ENCODE data around the gene TMEM94.

Gene TMEM94

DNA sequence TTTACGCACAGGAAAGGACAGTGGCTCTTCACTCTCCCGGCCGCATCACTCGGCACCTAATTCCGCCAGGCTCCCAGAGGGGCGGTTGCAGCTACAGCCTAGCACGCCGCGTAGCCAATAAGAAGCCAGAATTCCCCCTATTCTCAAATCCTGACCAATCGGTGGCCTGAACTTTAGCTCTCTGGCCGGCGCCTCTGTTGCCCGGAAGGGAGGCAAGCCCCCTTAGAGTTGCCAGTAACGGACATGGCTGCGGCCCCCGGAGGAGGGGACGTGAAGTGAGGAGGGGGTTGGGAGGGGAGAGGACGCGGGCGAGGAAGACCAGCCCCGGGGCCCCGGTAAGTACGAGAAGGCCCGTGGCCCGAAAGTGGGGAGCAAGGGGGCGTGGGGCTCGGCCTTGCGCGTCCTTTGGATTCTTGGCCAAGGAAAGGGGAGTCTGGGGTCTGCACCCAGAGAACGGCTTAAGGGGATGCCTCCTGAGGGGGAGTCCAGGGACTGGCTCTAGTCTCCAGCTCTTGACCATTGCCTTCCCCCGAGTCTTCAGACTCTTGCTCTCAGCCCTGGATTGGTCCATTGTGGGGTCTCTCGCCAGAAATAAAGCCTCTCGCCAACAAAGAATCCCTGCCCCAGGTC lies at the start of gene TMEM94:
TMEM94 (plus strand) TSS at position 219 of the 630 bp plus-strand sequence. CDS start 15,271 bp downstream, outside the sequence.
- peaks cover 10% of the 10 kb centered on the region for H3K36me3 Mint-ChIP-seq (ENCODE audit: low read depth)
- H3K4me3 Mint-ChIP-seq: peak within 1 kb of the TSS; percentile 86
- H3K4me1 Mint-ChIP-seq (ENCODE audit: low read depth): peaks cover 48% of the 10 kb centered on the region
- no peaks in the 10 kb centered on the region for H3K27me3 Mint-ChIP-seq
- peak within 1 kb of the TSS; percentile 98 for H3K27ac Mint-ChIP-seq
- H3K9me3 Mint-ChIP-seq: no peaks in the 10 kb centered on the region
- intact Hi-C loops (cut with micrococcal nuclease): loop anchor here (1.0 kb wide), 1 partner anchor 30 kb away; no protein-coding TSS in a partner anchor

- Mint-ChIP-seq H3K27ac (no peak overlapping the region), H3K9me3 (no peaks in the 10 kb centered on the region)
Observed at GRCh38 chr17:75407655-75408352, 48.6 kb upstream of the TMEM94 start.

DNA sequence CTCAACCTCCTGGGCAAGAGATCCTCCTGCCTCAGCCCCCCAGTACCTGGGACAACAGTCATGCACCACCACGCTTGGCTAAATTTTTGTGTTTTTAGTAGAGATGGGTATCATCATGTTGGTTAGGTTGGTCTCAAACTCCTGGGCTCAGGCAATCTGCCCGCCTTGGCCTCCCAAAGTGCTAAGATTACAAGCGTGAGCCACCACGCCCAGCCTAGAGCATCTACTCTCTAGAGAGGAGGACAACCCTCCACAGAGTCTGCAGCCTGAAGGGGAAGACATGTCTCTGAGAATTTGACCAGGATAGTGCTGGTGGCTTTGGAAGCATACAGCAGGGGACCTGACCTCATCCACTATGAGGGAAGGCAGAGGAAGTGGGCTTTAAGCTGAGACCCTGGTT lies 46.3 kb upstream of the TMEM94 start:
- intact Hi-C loops (cut with micrococcal nuclease): loop anchor here (5.0 kb wide), 1 partner anchor 138 kb away; the partner anchor contains the start of gene MIF4GD
- no peak overlapping the region for H3K27ac Mint-ChIP-seq

More at GRCh38 chr17:75407655-75408352, 48.6 kb upstream of the TMEM94 start:
- Mint-ChIP-seq H3K27me3 (no peaks in the 10 kb centered on the region), H3K4me3 (no peak overlapping the region), H3K4me1 (ENCODE audit: low read depth) (peaks cover 36% of the 10 kb centered on the region), H3K36me3 (ENCODE audit: low read depth) (peaks cover 27% of the 10 kb centered on the region)
- intact Hi-C loops (cut with micrococcal nuclease): no loop called here

GRCh38 chr17:75411328-75412067 lies 44.9 kb upstream of the TMEM94 start:
- intact Hi-C loops (cut with micrococcal nuclease): loop anchor here (5.0 kb wide), 1 partner anchor 139 kb away; the partner anchor contains the start of gene MIF4GD
- H3K4me1 Mint-ChIP-seq (ENCODE audit: low read depth): peaks cover 54% of the 10 kb centered on the region
- H3K4me3 Mint-ChIP-seq: no peak overlapping the region
- H3K27ac Mint-ChIP-seq: peak overlapping the region; percentile 24
- H3K27me3 Mint-ChIP-seq: no peaks in the 10 kb centered on the region
- H3K9me3 Mint-ChIP-seq: no peaks in the 10 kb centered on the region
- H3K36me3 Mint-ChIP-seq (ENCODE audit: low read depth): no peaks in the 10 kb centered on the region

More for the DNA sequence above, 46.3 kb upstream of the TMEM94 start:
- Mint-ChIP-seq H3K9me3 (no peaks in the 10 kb centered on the region), H3K36me3 (ENCODE audit: low read depth) (peaks cover 6% of the 10 kb centered on the region), H3K27me3 (no peaks in the 10 kb centered on the region), H3K4me3 (no peak overlapping the region), H3K4me1 (ENCODE audit: low read depth) (peaks cover 51% of the 10 kb centered on the region)

- H3K9me3 Mint-ChIP-seq: no peaks in the 10 kb centered on the region
- peak overlapping the region; percentile 81 for H3K27ac Mint-ChIP-seq
- no peaks in the 10 kb centered on the region for H3K36me3 Mint-ChIP-seq (ENCODE audit: low read depth)
- no peaks in the 10 kb centered on the region for H3K27me3 Mint-ChIP-seq
- peaks cover 48% of the 10 kb centered on the region for H3K4me1 Mint-ChIP-seq (ENCODE audit: low read depth)
- H3K4me3 Mint-ChIP-seq: peak overlapping the region; percentile 37
- intact Hi-C loops (cut with micrococcal nuclease): loop anchor here (5.0 kb wide), 1 partner anchor 140 kb away; the partner anchor contains the start of gene MIF4GD
Observed at GRCh38 chr17:75412455-75413317, 43.7 kb upstream of the TMEM94 start.

DNA sequence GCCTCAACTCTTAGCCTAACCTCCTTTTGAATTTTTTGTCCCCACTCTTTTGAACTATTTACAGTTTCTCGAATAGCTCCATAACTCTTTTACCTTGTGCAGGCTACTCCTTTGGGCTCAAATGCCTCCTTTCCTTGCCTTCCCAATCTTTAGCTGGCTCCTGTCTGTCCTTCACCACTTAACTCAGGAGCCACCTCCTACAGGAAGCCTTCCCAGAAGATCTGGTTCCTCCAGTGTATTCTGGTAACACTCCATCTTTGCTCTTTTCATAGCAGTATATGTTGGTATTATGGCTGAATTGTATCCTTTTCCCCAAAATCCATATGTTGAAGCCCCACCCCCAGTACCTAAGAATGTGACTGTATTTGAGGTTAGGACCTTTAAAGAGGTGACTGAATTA lies 41.9 kb upstream of the TMEM94 start:
- intact Hi-C loops (cut with micrococcal nuclease): loop anchor here (5.0 kb wide), 1 partner anchor 142 kb away; the partner anchor contains the start of gene MIF4GD
- Mint-ChIP-seq H3K4me3 (no peak overlapping the region), H3K27me3 (no peaks in the 10 kb centered on the region), H3K27ac (peak overlapping the region; percentile 59), H3K36me3 (ENCODE audit: low read depth) (no peaks in the 10 kb centered on the region), H3K4me1 (ENCODE audit: low read depth) (peaks cover 64% of the 10 kb centered on the region), H3K9me3 (no peaks in the 10 kb centered on the region)

DNA sequence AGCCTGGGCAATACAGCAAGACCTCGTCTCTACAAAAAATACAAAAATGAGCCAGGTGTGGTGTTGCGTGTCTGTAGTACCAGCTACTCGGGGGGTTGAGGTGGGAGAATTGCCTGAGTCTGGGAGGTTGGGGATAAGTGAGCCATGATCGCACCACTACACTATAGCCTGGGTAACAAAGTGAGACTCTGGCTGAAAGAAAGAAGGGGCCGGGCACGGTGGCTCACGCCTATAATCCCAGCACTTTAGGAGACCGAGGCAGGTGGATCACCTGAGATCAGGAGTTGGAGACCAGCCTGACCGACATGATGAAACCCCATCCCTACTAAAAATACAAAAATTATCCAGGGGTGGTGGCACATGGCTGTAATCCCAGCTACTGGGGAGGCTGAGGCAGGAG lies 40.4 kb upstream of the TMEM94 start:
- Mint-ChIP-seq H3K9me3 (no peaks in the 10 kb centered on the region), H3K27ac (peak overlapping the region; percentile 59), H3K4me1 (ENCODE audit: low read depth) (peaks cover 64% of the 10 kb centered on the region), H3K36me3 (ENCODE audit: low read depth) (no peaks in the 10 kb centered on the region), H3K27me3 (no peaks in the 10 kb centered on the region), H3K4me3 (no peak overlapping the region)
- intact Hi-C loops (cut with micrococcal nuclease): no loop called here

DNA sequence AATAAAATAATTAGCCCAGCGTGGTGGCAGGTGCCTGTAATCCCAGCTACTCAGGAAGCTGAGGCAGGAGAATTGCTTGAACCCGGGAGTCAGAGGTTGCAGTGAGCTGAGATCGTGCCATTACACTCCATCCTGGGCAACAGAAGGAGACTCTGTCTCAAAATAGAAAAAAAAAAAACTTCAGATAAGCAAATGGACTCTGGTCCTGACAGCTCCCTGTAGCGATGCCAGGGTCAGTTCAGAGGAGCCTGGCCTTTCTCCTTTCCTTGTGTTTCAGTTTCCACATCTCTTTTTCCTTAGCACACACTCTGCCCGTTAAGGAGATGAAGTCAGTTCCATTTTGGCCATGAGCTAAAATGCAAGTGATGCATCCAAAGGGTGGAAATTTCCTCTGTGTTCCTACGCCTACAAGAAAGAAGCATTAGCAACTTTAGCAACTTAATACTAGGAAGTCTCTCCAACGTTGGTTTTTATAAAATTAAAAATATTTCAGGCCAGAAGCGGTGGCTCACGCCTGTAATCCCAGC lies 39.3 kb upstream of the TMEM94 start:
- no peak overlapping the region for H3K27ac Mint-ChIP-seq
- intact Hi-C loops (cut with micrococcal nuclease): no loop called here
- no peaks in the 10 kb centered on the region for H3K36me3 Mint-ChIP-seq (ENCODE audit: low read depth)
- H3K4me1 Mint-ChIP-seq (ENCODE audit: low read depth): peaks cover 53% of the 10 kb centered on the region
- no peaks in the 10 kb centered on the region for H3K9me3 Mint-ChIP-seq
- no peaks in the 10 kb centered on the region for H3K27me3 Mint-ChIP-seq
- no peak overlapping the region for H3K4me3 Mint-ChIP-seq

- H3K27me3 Mint-ChIP-seq: no peaks in the 10 kb centered on the region
- H3K36me3 Mint-ChIP-seq (ENCODE audit: low read depth): no peaks in the 10 kb centered on the region
- intact Hi-C loops (cut with micrococcal nuclease): no loop called here
- no peaks in the 10 kb centered on the region for H3K9me3 Mint-ChIP-seq
- peak overlapping the region; percentile 70 for H3K4me3 Mint-ChIP-seq
- H3K4me1 Mint-ChIP-seq (ENCODE audit: low read depth): peaks cover 40% of the 10 kb centered on the region
- peak overlapping the region; percentile 85 for H3K27ac Mint-ChIP-seq
Observed at GRCh38 chr17:75418531-75418930, 37.9 kb upstream of the TMEM94 start.

- intact Hi-C loops (cut with micrococcal nuclease): loop anchor here (5.0 kb wide), 1 partner anchor 88 kb away; the partner anchor contains the start of genes CASKIN2 and TSEN54
- peak overlapping the region; percentile 26 for H3K4me3 Mint-ChIP-seq
- no peaks in the 10 kb centered on the region for H3K36me3 Mint-ChIP-seq (ENCODE audit: low read depth)
- H3K9me3 Mint-ChIP-seq: no peaks in the 10 kb centered on the region
- H3K27me3 Mint-ChIP-seq: peaks cover 11% of the 10 kb centered on the region
- peaks cover 29% of the 10 kb centered on the region for H3K4me1 Mint-ChIP-seq (ENCODE audit: low read depth)
- H3K27ac Mint-ChIP-seq: peak overlapping the region; percentile 86
Observed at GRCh38 chr17:75428543-75429469, 27.6 kb upstream of the TMEM94 start.

- no peak overlapping the region for H3K27ac Mint-ChIP-seq
- no peaks in the 10 kb centered on the region for H3K36me3 Mint-ChIP-seq (ENCODE audit: low read depth)
- intact Hi-C loops (cut with micrococcal nuclease): no loop called here
- H3K4me1 Mint-ChIP-seq (ENCODE audit: low read depth): peaks cover 29% of the 10 kb centered on the region
- H3K4me3 Mint-ChIP-seq: no peak overlapping the region
- H3K9me3 Mint-ChIP-seq: no peaks in the 10 kb centered on the region
- H3K27me3 Mint-ChIP-seq: peaks cover 14% of the 10 kb centered on the region
Observed at GRCh38 chr17:75430159-75430974, 26.1 kb upstream of the TMEM94 start.
